Body of pancreas (tissue), 4 donors: ENCODE results near the gene MACF1. TPM values are rescaled to one million over a fixed set of nuclear protein-coding genes. Genes with fewer than 3 reads are reported as not detected.

Source experiments
- ATAC-seq: fragments of 150-250 bp; one replicate; pipeline ENCODE4 v1.9.1; 2016
- DNase-seq, 4 donors: peaks; one replicate each; pipeline ENCODE4 v3.0.0-alpha.2; 2019
- H3K27ac ChIP-seq, 4 donors: fragments of 200-600 bp; sonication (generic); 1 replicate in 3 of 4; 2 replicates in 1 of 4; pipeline versions ENCODE4 v1.5.1 to v1.6.1; 2016 to 2019; ENCODE audit warnings: mild to moderate bottlenecking in 1 of 4, mixed read lengths in 1 of 4, moderate library complexity in 1 of 4
- H3K27me3 ChIP-seq, 2 donors: fragments of 200-600 bp; sonication (generic); one replicate each; pipeline ENCODE4 v1.6.0; 2016; ENCODE audit warnings: mild to moderate bottlenecking in 1 of 2
- H3K36me3 ChIP-seq, 2 donors: fragments of 200-600 bp; sonication (generic); replicated peaks in 1 of 2; 2 replicates each; pipeline ENCODE4 v1.5.1; 2016; ENCODE audit warnings: low read depth in 2 of 2; ENCODE audit not compliant: insufficient read depth in 1 of 2
- H3K4me1 ChIP-seq: fragments of 200-600 bp; sonication (generic); one replicate; pipeline ENCODE4 v1.6.0; 2016
- H3K4me3 ChIP-seq, 2 donors: fragments of 200-600 bp; sonication (generic); 1 replicate in 1 of 2; 2 replicates in 1 of 2; pipeline ENCODE4 v1.5.1; 2016 to 2019
- H3K9me3 ChIP-seq, 3 donors: fragments of 200-600 bp; sonication (generic); 1 replicate in 2 of 3; 2 replicates in 1 of 3; pipeline ENCODE4 v1.5.1; 2016
- POLR2A ChIP-seq, 3 donors: fragments of 450-650 bp; IDR thresholded peaks; one replicate each; pipeline ENCODE4 v1.6.1; 2016; ENCODE audit warnings: antibody characterized with exemption in 3 of 3, mild to moderate bottlenecking in 2 of 3
- WGBS, 2 donors: methylation state at CpG; one replicate each; pipeline ENCODE4 v1.1.5; 2017; 5-methylcytosine and 5-hydroxymethylcytosine counted together
- intact Hi-C: fragments of 100-400 bp; cut with DNase I; formaldehyde crosslinking; loops from one replicate; pipeline ENCODE4 v1.15.1; 2023
- total RNA-seq, 2 donors: library from RNA; depleted of rRNA; stranded (reverse); fragments of >200 nt; gene quantifications; one replicate each; pipeline ENCODE4 v1.1.0, GENCODE V29; 2016
- TF ChIP-seq, protein P1 (sequence below), 7 experiments: fragments of 450-650 bp in 4 of 7; fragments of 200-600 bp in 3 of 7; sonication (generic) in 3 of 7; IDR thresholded peaks; one replicate each; pipeline ENCODE4 v1.5.1; 2016 to 2019; ENCODE audit warnings: antibody characterized with exemption in 7 of 7

MACF1 gene
- total RNA-seq, 2 donors from 2014 or later: 144 to 190 TPM

DNA sequence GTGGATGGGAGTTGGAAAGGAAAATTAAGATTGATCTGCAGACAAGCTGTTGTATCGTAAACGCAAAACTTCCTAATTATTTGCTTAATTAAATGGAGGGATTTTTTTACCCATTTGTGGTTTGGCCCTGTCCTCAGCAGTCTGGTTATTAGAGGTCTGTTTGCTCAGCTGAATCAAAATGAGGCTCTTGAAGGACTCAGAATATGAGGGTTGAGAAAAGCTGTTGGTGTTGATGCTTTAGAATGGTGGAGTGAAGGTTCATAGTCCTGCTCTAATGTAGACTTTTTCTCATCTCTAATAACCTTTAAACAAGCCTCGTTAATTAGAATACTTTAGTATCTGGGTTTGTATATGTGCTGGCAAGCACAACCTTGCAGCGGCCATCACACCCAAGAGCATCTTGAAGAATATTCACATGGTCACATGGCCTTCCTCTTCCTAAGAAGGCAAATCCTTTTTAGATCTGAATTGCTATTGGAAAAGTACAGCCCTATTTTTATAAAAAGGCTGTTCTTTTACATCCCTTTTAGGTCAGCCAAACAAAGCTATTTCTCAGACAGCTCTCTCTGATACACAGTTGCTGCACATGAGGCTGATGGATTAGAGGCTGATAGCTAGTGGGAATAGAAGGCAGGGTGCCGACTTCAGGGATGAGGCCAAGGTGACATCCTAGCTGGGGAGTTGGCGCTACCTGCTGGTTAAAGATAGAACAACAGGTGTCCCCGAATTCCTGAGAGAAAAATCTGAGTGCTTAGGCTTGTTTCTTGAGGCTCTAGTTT lies 53.8 kb downstream of the MACF1 start:
- intact Hi-C loops: loop anchor here (5.0 kb wide), 1 partner anchor 156 kb away; no protein-coding TSS in a partner anchor
- no peaks in the 10 kb centered on the region for H3K4me1 ChIP-seq
- H3K9me3 ChIP-seq: no peaks in the 10 kb centered on the region
- no peak overlapping the region for H3K27ac ChIP-seq
- 44 to 49% methylated on average over 7 of the region's 7 CpGs for WGBS, 2 donors
- no peak overlapping the region for H3K4me3 ChIP-seq
- no peaks in the 10 kb centered on the region for H3K36me3 ChIP-seq
- no peaks in the 10 kb centered on the region for H3K27me3 ChIP-seq
- peak; percentile 76 to 81 (median 76) for DNase-seq
- TF ChIP-seq, protein P1, sequence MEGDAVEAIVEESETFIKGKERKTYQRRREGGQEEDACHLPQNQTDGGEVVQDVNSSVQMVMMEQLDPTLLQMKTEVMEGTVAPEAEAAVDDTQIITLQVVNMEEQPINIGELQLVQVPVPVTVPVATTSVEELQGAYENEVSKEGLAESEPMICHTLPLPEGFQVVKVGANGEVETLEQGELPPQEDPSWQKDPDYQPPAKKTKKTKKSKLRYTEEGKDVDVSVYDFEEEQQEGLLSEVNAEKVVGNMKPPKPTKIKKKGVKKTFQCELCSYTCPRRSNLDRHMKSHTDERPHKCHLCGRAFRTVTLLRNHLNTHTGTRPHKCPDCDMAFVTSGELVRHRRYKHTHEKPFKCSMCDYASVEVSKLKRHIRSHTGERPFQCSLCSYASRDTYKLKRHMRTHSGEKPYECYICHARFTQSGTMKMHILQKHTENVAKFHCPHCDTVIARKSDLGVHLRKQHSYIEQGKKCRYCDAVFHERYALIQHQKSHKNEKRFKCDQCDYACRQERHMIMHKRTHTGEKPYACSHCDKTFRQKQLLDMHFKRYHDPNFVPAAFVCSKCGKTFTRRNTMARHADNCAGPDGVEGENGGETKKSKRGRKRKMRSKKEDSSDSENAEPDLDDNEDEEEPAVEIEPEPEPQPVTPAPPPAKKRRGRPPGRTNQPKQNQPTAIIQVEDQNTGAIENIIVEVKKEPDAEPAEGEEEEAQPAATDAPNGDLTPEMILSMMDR (IDR thresholded peaks at IDR 0.05): peak; percentile 77 to 92 (median 88)
- no peak for TF ChIP-seq POLR2A (IDR thresholded peaks at IDR 0.05)
- ATAC-seq: peak; percentile 79

DNA sequence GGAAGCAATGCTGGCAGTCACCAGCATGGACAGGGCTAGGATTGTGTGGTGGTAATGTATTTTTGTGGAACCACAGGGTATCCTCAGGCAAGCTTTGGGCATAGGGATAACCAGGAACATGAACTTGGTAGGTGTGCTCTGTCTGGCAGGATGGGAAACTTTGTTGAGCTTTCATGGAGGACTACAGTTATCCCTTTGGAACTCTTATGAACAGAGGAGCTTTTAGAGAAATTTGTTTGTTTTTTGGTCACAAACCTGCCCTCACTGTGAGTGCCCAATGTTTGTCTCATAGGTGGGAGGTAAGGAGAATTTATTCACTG lies 54.4 kb downstream of the MACF1 start:
- Histone ChIP-seq H3K36me3 (no peaks in the 10 kb centered on the region), H3K4me1 (no peaks in the 10 kb centered on the region), H3K27ac (no peak overlapping the region), H3K27me3 (no peaks in the 10 kb centered on the region), H3K4me3 (no peak overlapping the region), H3K9me3 (no peaks in the 10 kb centered on the region)
- intact Hi-C loops: loop anchor here (5.0 kb wide), 1 partner anchor 157 kb away; no protein-coding TSS in a partner anchor
- DNase-seq: no peak
- no peak for ATAC-seq
- no peak for TF ChIP-seq POLR2A (IDR thresholded peaks at IDR 0.05)
- TF ChIP-seq, protein P1 (IDR thresholded peaks at IDR 0.05): no peak

DNA sequence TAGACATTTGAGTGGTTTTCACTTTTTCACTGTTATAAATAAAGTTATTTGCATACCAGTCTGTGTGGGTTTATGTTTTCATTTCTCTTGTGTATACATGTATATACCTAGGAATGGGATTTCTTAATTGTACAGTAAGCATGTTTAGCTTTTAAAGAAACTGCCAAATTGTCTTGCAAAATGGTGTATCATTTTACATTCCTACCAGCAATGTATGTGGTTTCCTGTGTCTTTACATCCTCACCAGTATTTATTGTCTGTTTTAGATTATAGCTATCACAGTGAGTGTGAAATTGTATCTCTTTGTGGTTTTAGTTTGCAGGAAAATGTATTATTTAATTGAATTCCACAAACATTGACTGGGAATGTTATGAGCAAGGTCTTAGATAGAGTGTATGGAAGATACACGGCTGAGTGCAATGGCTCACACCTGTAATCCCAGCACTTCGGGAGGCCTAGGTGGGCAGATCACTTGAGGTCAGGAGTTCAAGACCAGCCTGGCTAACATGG lies 57.3 kb downstream of the MACF1 start:
- Histone ChIP-seq H3K9me3 (no peaks in the 10 kb centered on the region), H3K4me3 (no peak overlapping the region), H3K36me3 (no peaks in the 10 kb centered on the region), H3K27ac (no peak overlapping the region), H3K4me1 (no peaks in the 10 kb centered on the region), H3K27me3 (no peaks in the 10 kb centered on the region)
- TF ChIP-seq, protein P1 (IDR thresholded peaks at IDR 0.05): no peak
- intact Hi-C loops: no loop called here
- DNase-seq (no peak), ATAC-seq (no peak)
- WGBS, 2 donors: 70 to 78% methylated on average over 2 of the region's 2 CpGs

DNA sequence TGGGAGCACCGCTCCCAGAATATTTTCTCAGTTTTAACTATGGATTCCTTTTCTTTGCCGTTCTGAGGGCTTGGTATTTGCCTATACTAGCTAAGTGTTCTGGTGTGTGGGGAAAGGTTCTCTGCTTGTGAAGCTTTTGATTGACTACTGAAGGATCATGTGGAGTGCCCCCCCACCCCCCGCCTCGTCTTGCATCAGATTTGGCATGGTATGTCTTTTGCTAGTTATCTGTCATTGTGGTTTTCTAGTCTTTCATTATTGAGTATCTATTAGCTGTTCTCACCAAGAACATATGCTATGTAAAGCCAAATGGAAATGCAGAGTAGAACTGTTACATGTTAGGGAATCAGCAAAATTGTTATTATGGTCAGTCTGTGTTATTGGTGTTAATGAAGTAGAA lies 58.3 kb downstream of the MACF1 start:
- WGBS, 2 donors: 67 to 81% methylated on average over 4 of the region's 4 CpGs
- no peaks in the 10 kb centered on the region for H3K27me3 ChIP-seq
- H3K27ac ChIP-seq: no peak overlapping the region
- no peak for DNase-seq
- TF ChIP-seq, protein P1 (IDR thresholded peaks at IDR 0.05): no peak
- no peak for TF ChIP-seq POLR2A (IDR thresholded peaks at IDR 0.05)
- H3K4me1 ChIP-seq: peaks cover 2% of the 10 kb centered on the region
- no peaks in the 10 kb centered on the region for H3K36me3 ChIP-seq
- intact Hi-C loops: no loop called here
- no peaks in the 10 kb centered on the region for H3K9me3 ChIP-seq
- H3K4me3 ChIP-seq: no peak overlapping the region
- no peak for ATAC-seq

DNA sequence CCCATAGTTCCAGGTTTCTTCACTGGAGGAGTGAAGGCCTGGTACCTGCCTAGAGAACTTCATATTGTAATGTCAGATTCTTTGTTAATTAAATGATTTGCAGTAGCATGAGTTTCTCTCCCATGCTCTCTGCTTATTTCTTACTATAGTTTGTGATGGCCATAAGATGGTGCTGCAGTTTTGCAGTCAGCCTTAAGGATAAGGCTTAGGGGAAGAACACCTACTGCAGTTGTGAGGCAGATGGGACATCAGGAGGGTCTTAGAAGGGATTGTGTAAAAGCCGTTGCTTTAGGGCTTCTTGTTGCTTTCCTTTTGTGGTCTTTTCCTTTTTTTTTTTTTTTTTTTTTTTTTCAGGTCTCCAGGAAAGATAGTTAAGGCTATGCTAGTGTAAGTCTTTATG lies 61.8 kb downstream of the MACF1 start:
- H3K4me1 ChIP-seq: peaks cover 35% of the 10 kb centered on the region
- no peaks in the 10 kb centered on the region for H3K27me3 ChIP-seq
- DNase-seq (no peak), ATAC-seq (no peak)
- no peak overlapping the region for H3K4me3 ChIP-seq
- no peaks in the 10 kb centered on the region for H3K36me3 ChIP-seq
- H3K9me3 ChIP-seq: no peaks in the 10 kb centered on the region
- 18 to 29% methylated on average over 1 of the region's 1 CpG for WGBS, 2 donors
- intact Hi-C loops: no loop called here
- no peak overlapping the region for H3K27ac ChIP-seq
- TF ChIP-seq, protein P1 (IDR thresholded peaks at IDR 0.05): peak in 4 of 7 experiments; percentile 20 to 49 (median 31)
- TF ChIP-seq POLR2A (IDR thresholded peaks at IDR 0.05): no peak
